ENCODE results near the gene SORCS2. TPM values are rescaled to one million over a fixed set of nuclear protein-coding genes. Genes with fewer than 3 reads are reported as not detected.

The SORCS2 gene
- polyA plus RNA-seq, 1 of the 3 experiments (the other 2 are of a cell fraction) = 1.6 TPM

GRCh38 chr4:7400671-7401298, 208.4 kb downstream of the SORCS2 start:
- no peak for TF ChIP-seq USF1 (IDR thresholded peaks at IDR 0.05; ENCODE audit: borderline replicate concordance, low read depth)
- TF ChIP-seq FOXJ3 (CRISPR knock-in tag; IDR thresholded peaks at IDR 0.05) = no peak
- no peak for TF ChIP-seq USF2 (IDR thresholded peaks at IDR 0.05; ENCODE audit: borderline replicate concordance, low read depth, low read length)
- no peak for TF ChIP-seq NFIC (IDR thresholded peaks at IDR 0.05; ENCODE audit: borderline replicate concordance)
- TF ChIP-seq JUND (IDR thresholded peaks at IDR 0.05) = no peak
- POLR2A ChIA-PET = no interaction called here

GRCh38 chr4:7402526-7402925, 210.2 kb downstream of the SORCS2 start:
- Histone ChIP-seq H3K9ac (no peak overlapping the region), H3K4me2 (no peak overlapping the region), H3K36me3 (replicated peaks in 1 of 2; ENCODE audit: control insufficient read depth in 1 of 2, insufficient read depth in 2 of 2, low read length in 1 of 2) (no peaks in the 10 kb centered on the region), H3K27me3 (ENCODE audit: insufficient read depth) (peaks cover 15% of the 10 kb centered on the region; the same call in 1 of the 2 replicates), H3K79me2 (ENCODE audit: insufficient read depth) (no peaks in the 10 kb centered on the region), H3F3A (replicated peaks; ENCODE audit: insufficient read depth) (no peaks in the 10 kb centered on the region), H3K9me3 (peaks cover 4% of the 10 kb centered on the region; the same call in 1 of the 2 replicates), H4K20me1 (ENCODE audit: insufficient read depth) (no peaks in the 10 kb centered on the region), H3K4me1 (ENCODE audit: control insufficient read depth in 1 of 2, insufficient read depth in 2 of 2, low read depth in 1 of 2, low read length in 1 of 2) (peaks cover 0 to 12% of the 10 kb centered on the region in 2 experiments; a peak in 2 of 4 replicates), H2AFZ (ENCODE audit: low read depth) (no peak overlapping the region), H3K9me2 (no peaks in the 10 kb centered on the region), H3K27ac (ENCODE audit: low read depth in 2 of 2, low read length in 1 of 2) (no peak overlapping the region), H3K4me3 (ENCODE audit: low read depth in 2 of 2, low read length in 1 of 2) (no peak overlapping the region)
- POLR2A ChIA-PET = no interaction called here
- CTCF ChIA-PET = no interaction called here
- WGBS (ENCODE audit: low lambda C conversion rate) = 29% methylated on average over 4 of the region's 4 CpGs
- DNase-seq = no peak
- TF ChIP-seq REST (IDR thresholded peaks at IDR 0.05; ENCODE audit: low read depth, low read length) = no peak
- TF ChIP-seq GABPA (IDR thresholded peaks at IDR 0.05; ENCODE audit: low read depth) = no peak
- no peak for TF ChIP-seq ELF1 (IDR thresholded peaks at IDR 0.05)
- TF ChIP-seq GATA2 (CRISPR knock-in tag; IDR thresholded peaks at IDR 0.05) = no peak
- TF ChIP-seq JUND (IDR thresholded peaks at IDR 0.05) = no peak
- no peak for TF ChIP-seq FOSL2 (IDR thresholded peaks at IDR 0.05; ENCODE audit: borderline replicate concordance, low read depth)
- no peak for TF ChIP-seq FOXM1 (IDR thresholded peaks at IDR 0.05; ENCODE audit: low read depth)
- TF ChIP-seq SMC3 (IDR thresholded peaks at IDR 0.05; ENCODE audit: low read depth, low read length) = no peak
- no peak for TF ChIP-seq RAD21 (IDR thresholded peaks at IDR 0.05; ENCODE audit: low read length)
- no peak for TF ChIP-seq ZBTB33 (IDR thresholded peaks at IDR 0.05; ENCODE audit: borderline replicate concordance, low read depth)

More at GRCh38 chr4:7400671-7401298, 208.4 kb downstream of the SORCS2 start:
- no peak overlapping the region for H2AFZ ChIP-seq (ENCODE audit: low read depth)
- no peaks in the 10 kb centered on the region for H3K79me2 ChIP-seq (ENCODE audit: insufficient read depth)
- H3K9me3 ChIP-seq = no peaks in the 10 kb centered on the region
- no peaks in the 10 kb centered on the region for H3F3A ChIP-seq (replicated peaks; ENCODE audit: insufficient read depth)
- no peak for DNase-seq
- no peak overlapping the region for H3K4me2 ChIP-seq
- no peak overlapping the region for H3K27ac ChIP-seq (ENCODE audit: low read depth in 2 of 2, low read length in 1 of 2)
- H3K4me3 ChIP-seq (ENCODE audit: low read depth in 2 of 2, low read length in 1 of 2) = no peak overlapping the region
- no peaks in the 10 kb centered on the region for H3K36me3 ChIP-seq (replicated peaks in 1 of 2; ENCODE audit: control insufficient read depth in 1 of 2, insufficient read depth in 2 of 2, low read length in 1 of 2)
- H3K4me1 ChIP-seq (ENCODE audit: control insufficient read depth in 1 of 2, insufficient read depth in 2 of 2, low read depth in 1 of 2, low read length in 1 of 2) = peaks cover 0 to 14% of the 10 kb centered on the region in 2 experiments; a peak in 2 of 4 replicates
- H3K27me3 ChIP-seq (ENCODE audit: insufficient read depth) = peaks cover 19% of the 10 kb centered on the region; the same call in 1 of the 2 replicates
- H4K20me1 ChIP-seq (ENCODE audit: insufficient read depth) = no peaks in the 10 kb centered on the region
- WGBS (ENCODE audit: low lambda C conversion rate) = 11% methylated on average over 2 of the region's 2 CpGs
- no peaks in the 10 kb centered on the region for H3K9me2 ChIP-seq
- no peak overlapping the region for H3K9ac ChIP-seq
- CTCF ChIA-PET = no interaction called here

Measured in SK-N-SH (cell line).